HepG2 (cell line): ENCODE results near the gene LYRM4. TPM values are rescaled to one million over a fixed set of nuclear protein-coding genes. Genes with fewer than 3 reads are reported as not detected.

ENCODE experiments used
- ARID2 ChIP-seq: sonication (generic); formaldehyde crosslinking; IDR thresholded peaks from 2 replicates; pipeline ENCODE4 v1.8.1; 2022; ENCODE audit warnings: mild to moderate bottlenecking, missing genetic modification reagents, borderline replicate concordance
- ELF4 ChIP-seq: sonication (generic); formaldehyde crosslinking; IDR thresholded peaks from 2 replicates; pipeline ENCODE4 v1.5.0; 2020; ENCODE audit warnings: missing genetic modification reagents, mild to moderate bottlenecking, moderate library complexity, borderline replicate concordance
- ERF ChIP-seq: IDR thresholded peaks from 2 replicates; pipeline ENCODE4 v1.6.1; 2018; ENCODE audit warnings: missing biosample characterization, missing genetic modification reagents
- EZH2 ChIP-seq: conservative IDR thresholded peaks from 2 replicates; pipeline ENCODE4 v1.6.1; 2012; ENCODE audit warnings: mild to moderate bottlenecking, low read depth, low read length, moderate library complexity
- JUN ChIP-seq: sonication (generic); formaldehyde crosslinking; IDR thresholded peaks from 2 replicates; pipeline ENCODE4 v1.4.0; 2020; ENCODE audit warnings: mild to moderate bottlenecking, missing genetic modification reagents
- JUNB ChIP-seq: sonication (generic); formaldehyde crosslinking; IDR thresholded peaks from 2 replicates; pipeline ENCODE4 v1.8.0; 2022; ENCODE audit warnings: missing genetic modification reagents, mild to moderate bottlenecking, borderline replicate concordance
- MAFK ChIP-seq, 2 experiments: IDR thresholded peaks in 1 of 2; conservative IDR thresholded peaks in 1 of 2; 2 replicates each; pipeline ENCODE4 v1.6.1; 2011; ENCODE audit warnings: improper control_type of control experiment in 2 of 2, low read length in 2 of 2
- RFX1 ChIP-seq: fragments of 450-650 bp; IDR thresholded peaks from 2 replicates; pipeline ENCODE4 v1.6.1; 2017
- RFX3 ChIP-seq: IDR thresholded peaks from 2 replicates; pipeline ENCODE4 v1.6.1; 2016; ENCODE audit warnings: missing biosample characterization, missing genetic modification reagents
- SP5 ChIP-seq: IDR thresholded peaks from 2 replicates; pipeline ENCODE4 v1.6.1; 2016; ENCODE audit warnings: low read depth, borderline replicate concordance
- SSRP1 ChIP-seq: IDR thresholded peaks from 2 replicates; pipeline ENCODE4 v1.6.1; 2016; ENCODE audit warnings: control low read depth
- TMF1 ChIP-seq: sonication (generic); formaldehyde crosslinking; IDR thresholded peaks from 2 replicates; pipeline ENCODE4 v1.8.1; 2022; ENCODE audit warnings: low read depth, missing genetic modification reagents
- YEATS4 ChIP-seq: sonication (generic); formaldehyde crosslinking; IDR thresholded peaks from 2 replicates; pipeline ENCODE4 v1.4.0; 2020; ENCODE audit warnings: missing genetic modification reagents, borderline replicate concordance
- ZMYM3 ChIP-seq: sonication (generic); formaldehyde crosslinking; IDR thresholded peaks from 2 replicates; pipeline ENCODE4 v1.5.1; 2020; ENCODE audit warnings: mild to moderate bottlenecking, missing genetic modification reagents
- ZNF30 ChIP-seq: sonication (generic); formaldehyde crosslinking; IDR thresholded peaks from 2 replicates; pipeline ENCODE4 v1.5.0; 2020; ENCODE audit warnings: mild to moderate bottlenecking, missing genetic modification reagents
- ZNF326 ChIP-seq: sonication (generic); formaldehyde crosslinking; IDR thresholded peaks from 2 replicates; pipeline ENCODE4 v1.4.0; 2020; ENCODE audit warnings: missing genetic modification reagents, borderline replicate concordance
- ZNF350 ChIP-seq: sonication (generic); formaldehyde crosslinking; IDR thresholded peaks from 2 replicates; pipeline ENCODE4 v1.4.0; 2020; ENCODE audit warnings: mild to moderate bottlenecking, low read depth, missing genetic modification reagents, borderline replicate concordance
- ZNF598 ChIP-seq: sonication (generic); formaldehyde crosslinking; IDR thresholded peaks from 2 replicates; pipeline ENCODE4 v1.5.1; 2020; ENCODE audit warnings: mild to moderate bottlenecking, missing genetic modification reagents, borderline replicate concordance
- ZNF766 ChIP-seq: sonication (generic); formaldehyde crosslinking; IDR thresholded peaks from 2 replicates; pipeline ENCODE4 v1.5.0; 2020; ENCODE audit warnings: missing genetic modification reagents, borderline replicate concordance
- ZNF768 ChIP-seq: sonication (generic); formaldehyde crosslinking; IDR thresholded peaks from 2 replicates; pipeline ENCODE4 v1.4.0; 2020; ENCODE audit warnings: missing genetic modification reagents
- polyA plus RNA-seq, 8 experiments: library from polyadenylated mRNA; depleted of rRNA in 3 of 8; stranded (reverse) in 7 of 8; unstranded in 1 of 8; fragments of >200 nt; fragmentation: Illumina TruSeq in 4 of 8; extraction: Trizol in 4 of 8; gene quantifications; 2 replicates each; pipeline versions ENCODE4 v1.2.1 to v1.2.3, GENCODE V29; 2011 to 2016; ENCODE audit warnings: low read depth in 4 of 8, missing spikeins in 1 of 8, mixed read lengths in 1 of 8; ENCODE audit not compliant: insufficient read depth in 1 of 8
- total RNA-seq, 5 experiments: library from RNA; depleted of rRNA; stranded (reverse); fragments of >200 nt; fragmentation: Illumina TruSeq; extraction: Trizol; gene quantifications; 2 replicates each; pipeline ENCODE4 v1.2.3, GENCODE V29; 2016; ENCODE audit warnings: low read depth in 1 of 5
- TF ChIP-seq, protein P1 (sequence below): IDR thresholded peaks from 2 replicates; pipeline ENCODE4 v1.6.1; 2016; ENCODE audit warnings: low read depth, borderline replicate concordance
- TF ChIP-seq, protein P2 (sequence below): fragments of 450-650 bp; IDR thresholded peaks from 2 replicates; pipeline ENCODE4 v1.6.1; 2017
- TF ChIP-seq, protein P3 (sequence below): sonication (generic); formaldehyde crosslinking; IDR thresholded peaks from 2 replicates; pipeline ENCODE4 v1.4.0; 2020; ENCODE audit warnings: missing genetic modification reagents
- TF ChIP-seq, protein P4 (sequence below): sonication (generic); formaldehyde crosslinking; conservative IDR thresholded peaks from 2 replicates; pipeline ENCODE4 v1.8.1; 2023; ENCODE audit warnings: missing genetic modification reagents

The LYRM4 gene
- total and polyA plus RNA-seq, 2 of the 13 experiments (the other 11 are each of a cell fraction or from before 2014, with no cell fraction given) = 64.6 to 67.5 TPM

DNA sequence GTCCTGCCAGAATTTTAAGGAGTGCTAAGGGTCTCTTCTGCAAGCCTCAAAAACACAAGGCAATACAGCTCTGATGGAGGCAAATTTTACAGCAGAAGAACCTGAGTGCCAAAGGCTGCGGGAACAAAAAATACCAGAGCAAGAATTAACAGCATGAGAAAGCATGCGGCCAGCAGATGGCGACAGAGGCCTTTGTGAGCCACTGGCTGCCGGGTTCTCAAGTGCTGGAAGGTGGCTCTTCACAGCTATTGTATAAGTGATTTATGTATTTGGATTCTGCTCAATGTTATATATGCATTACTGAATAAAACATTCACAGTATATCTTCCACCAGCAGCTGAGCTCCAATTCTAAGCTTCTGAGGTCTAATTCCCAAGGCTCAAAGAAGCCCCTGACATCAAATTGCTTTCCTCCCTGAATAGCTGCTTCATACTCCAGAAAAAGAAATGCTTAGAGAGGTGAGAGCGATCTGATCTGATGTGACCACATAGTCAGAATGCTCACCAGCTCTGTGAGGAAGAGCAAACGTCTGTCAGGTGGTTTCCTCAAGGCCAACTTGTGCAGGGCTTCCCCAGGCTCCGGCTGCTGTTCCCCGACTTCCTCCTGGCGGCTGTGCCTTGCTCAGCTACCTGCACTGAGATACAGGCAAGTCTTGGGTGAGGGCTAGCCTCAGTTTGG lies 117.0 kb downstream of the LYRM4 start (continued):
- TF ChIP-seq EZH2 (no peak), MAFK (conservative IDR thresholded peaks at IDR 0.05 in 1 of 2, IDR thresholded peaks at IDR 0.05 in 1 of 2; ENCODE audit: low read length in 2 of 2) (no peak), ZNF326 (no peak), SSRP1 (CRISPR knock-in tag) (no peak), ELF4 (CRISPR knock-in tag) (no peak), YEATS4 (no peak), JUNB (CRISPR knock-in tag) (no peak), ZNF768 (no peak), ZNF766 (CRISPR knock-in tag) (no peak), ERF (peak; percentile 79), TMF1 (no peak), ZNF30 (CRISPR knock-in tag) (no peak), RFX1 (no peak), ZNF598 (CRISPR knock-in tag) (no peak), RFX3 (CRISPR knock-in tag) (no peak), SP5 (CRISPR knock-in tag) (no peak), JUN (CRISPR knock-in tag) (no peak), ARID2 (CRISPR knock-in tag) (no peak), ZMYM3 (no peak), ZNF350 (CRISPR knock-in tag) (0 out of 2 replicates have a peak, but pooled peaks have one; percentile 32)
- TF ChIP-seq, protein P1, sequence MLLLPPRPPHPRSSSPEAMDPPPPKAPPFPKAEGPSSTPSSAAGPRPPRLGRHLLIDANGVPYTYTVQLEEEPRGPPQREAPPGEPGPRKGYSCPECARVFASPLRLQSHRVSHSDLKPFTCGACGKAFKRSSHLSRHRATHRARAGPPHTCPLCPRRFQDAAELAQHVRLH = 0 out of 2 replicates have a peak, but pooled peaks have one; percentile 43
- TF ChIP-seq, protein P2, sequence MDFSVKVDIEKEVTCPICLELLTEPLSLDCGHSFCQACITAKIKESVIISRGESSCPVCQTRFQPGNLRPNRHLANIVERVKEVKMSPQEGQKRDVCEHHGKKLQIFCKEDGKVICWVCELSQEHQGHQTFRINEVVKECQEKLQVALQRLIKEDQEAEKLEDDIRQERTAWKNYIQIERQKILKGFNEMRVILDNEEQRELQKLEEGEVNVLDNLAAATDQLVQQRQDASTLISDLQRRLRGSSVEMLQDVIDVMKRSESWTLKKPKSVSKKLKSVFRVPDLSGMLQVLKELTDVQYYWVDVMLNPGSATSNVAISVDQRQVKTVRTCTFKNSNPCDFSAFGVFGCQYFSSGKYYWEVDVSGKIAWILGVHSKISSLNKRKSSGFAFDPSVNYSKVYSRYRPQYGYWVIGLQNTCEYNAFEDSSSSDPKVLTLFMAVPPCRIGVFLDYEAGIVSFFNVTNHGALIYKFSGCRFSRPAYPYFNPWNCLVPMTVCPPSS = no peak
- TF ChIP-seq, protein P3, sequence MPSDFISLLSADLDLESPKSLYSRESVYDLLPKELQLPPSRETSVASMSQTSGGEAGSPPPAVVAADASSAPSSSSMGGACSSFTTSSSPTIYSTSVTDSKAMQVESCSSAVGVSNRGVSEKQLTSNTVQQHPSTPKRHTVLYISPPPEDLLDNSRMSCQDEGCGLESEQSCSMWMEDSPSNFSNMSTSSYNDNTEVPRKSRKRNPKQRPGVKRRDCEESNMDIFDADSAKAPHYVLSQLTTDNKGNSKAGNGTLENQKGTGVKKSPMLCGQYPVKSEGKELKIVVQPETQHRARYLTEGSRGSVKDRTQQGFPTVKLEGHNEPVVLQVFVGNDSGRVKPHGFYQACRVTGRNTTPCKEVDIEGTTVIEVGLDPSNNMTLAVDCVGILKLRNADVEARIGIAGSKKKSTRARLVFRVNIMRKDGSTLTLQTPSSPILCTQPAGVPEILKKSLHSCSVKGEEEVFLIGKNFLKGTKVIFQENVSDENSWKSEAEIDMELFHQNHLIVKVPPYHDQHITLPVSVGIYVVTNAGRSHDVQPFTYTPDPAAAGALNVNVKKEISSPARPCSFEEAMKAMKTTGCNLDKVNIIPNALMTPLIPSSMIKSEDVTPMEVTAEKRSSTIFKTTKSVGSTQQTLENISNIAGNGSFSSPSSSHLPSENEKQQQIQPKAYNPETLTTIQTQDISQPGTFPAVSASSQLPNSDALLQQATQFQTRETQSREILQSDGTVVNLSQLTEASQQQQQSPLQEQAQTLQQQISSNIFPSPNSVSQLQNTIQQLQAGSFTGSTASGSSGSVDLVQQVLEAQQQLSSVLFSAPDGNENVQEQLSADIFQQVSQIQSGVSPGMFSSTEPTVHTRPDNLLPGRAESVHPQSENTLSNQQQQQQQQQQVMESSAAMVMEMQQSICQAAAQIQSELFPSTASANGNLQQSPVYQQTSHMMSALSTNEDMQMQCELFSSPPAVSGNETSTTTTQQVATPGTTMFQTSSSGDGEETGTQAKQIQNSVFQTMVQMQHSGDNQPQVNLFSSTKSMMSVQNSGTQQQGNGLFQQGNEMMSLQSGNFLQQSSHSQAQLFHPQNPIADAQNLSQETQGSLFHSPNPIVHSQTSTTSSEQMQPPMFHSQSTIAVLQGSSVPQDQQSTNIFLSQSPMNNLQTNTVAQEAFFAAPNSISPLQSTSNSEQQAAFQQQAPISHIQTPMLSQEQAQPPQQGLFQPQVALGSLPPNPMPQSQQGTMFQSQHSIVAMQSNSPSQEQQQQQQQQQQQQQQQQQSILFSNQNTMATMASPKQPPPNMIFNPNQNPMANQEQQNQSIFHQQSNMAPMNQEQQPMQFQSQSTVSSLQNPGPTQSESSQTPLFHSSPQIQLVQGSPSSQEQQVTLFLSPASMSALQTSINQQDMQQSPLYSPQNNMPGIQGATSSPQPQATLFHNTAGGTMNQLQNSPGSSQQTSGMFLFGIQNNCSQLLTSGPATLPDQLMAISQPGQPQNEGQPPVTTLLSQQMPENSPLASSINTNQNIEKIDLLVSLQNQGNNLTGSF (CRISPR knock-in tag) = no peak
- TF ChIP-seq, protein P4, sequence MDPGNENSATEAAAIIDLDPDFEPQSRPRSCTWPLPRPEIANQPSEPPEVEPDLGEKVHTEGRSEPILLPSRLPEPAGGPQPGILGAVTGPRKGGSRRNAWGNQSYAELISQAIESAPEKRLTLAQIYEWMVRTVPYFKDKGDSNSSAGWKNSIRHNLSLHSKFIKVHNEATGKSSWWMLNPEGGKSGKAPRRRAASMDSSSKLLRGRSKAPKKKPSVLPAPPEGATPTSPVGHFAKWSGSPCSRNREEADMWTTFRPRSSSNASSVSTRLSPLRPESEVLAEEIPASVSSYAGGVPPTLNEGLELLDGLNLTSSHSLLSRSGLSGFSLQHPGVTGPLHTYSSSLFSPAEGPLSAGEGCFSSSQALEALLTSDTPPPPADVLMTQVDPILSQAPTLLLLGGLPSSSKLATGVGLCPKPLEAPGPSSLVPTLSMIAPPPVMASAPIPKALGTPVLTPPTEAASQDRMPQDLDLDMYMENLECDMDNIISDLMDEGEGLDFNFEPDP = no peak
